Mesenchymal stem cell (in vitro differentiated cells and primary cell): Measurements from ENCODE around the gene ZDHHC21.
"Not testable (repeated sequence)": the region's sequence is repeated elsewhere in the genome, so short reads cannot be mapped to it uniquely, and the experiment has no call there.

Experiments
- DNase-seq: peaks from one replicate; pipeline ENCODE4 v3.0.0-alpha.2; 2013
- H2AFZ ChIP-seq: one replicate; pipeline ENCODE4 v1.6.1; 2013; ENCODE audit warnings: low read depth, mild to moderate bottlenecking, control low read depth, inconsistent platforms, low read length, moderate library complexity
- H2AK5ac ChIP-seq: 2 replicates; pipeline ENCODE4 v1.6.1; 2013; ENCODE audit warnings: low read length, moderate library complexity, mild to moderate bottlenecking, inconsistent platforms; ENCODE audit not compliant: severe bottlenecking
- H2BK120ac ChIP-seq: one replicate; pipeline ENCODE4 v1.6.1; 2013; ENCODE audit warnings: low read depth, mild to moderate bottlenecking, inconsistent platforms, low read length, moderate library complexity
- H2BK12ac ChIP-seq, 2 experiments: one replicate each; pipeline ENCODE4 v1.6.1; 2013; ENCODE audit warnings: inconsistent platforms in 2 of 2, low read length in 2 of 2, mild to moderate bottlenecking in 2 of 2, moderate library complexity in 2 of 2, control low read depth in 1 of 2
- H2BK15ac ChIP-seq: one replicate; pipeline ENCODE4 v1.6.1; 2013; ENCODE audit warnings: mild to moderate bottlenecking, low read depth, inconsistent platforms; ENCODE audit not compliant: poor library complexity, severe bottlenecking
- H2BK5ac ChIP-seq: 2 replicates; pipeline ENCODE4 v1.6.1; 2013; ENCODE audit warnings: low read depth, mild to moderate bottlenecking, low read length, control low read depth, inconsistent platforms; ENCODE audit not compliant: poor library complexity, severe bottlenecking
- H3K14ac ChIP-seq, 2 experiments: one replicate each; pipeline ENCODE4 v1.6.1; 2013; ENCODE audit warnings: inconsistent platforms in 2 of 2, low read length in 2 of 2, control low read depth in 1 of 2, mild to moderate bottlenecking in 1 of 2, moderate library complexity in 1 of 2
- H3K18ac ChIP-seq, 2 experiments: one replicate each; pipeline ENCODE4 v1.6.1; 2013; ENCODE audit warnings: inconsistent platforms in 2 of 2, low read length in 2 of 2, control low read depth in 1 of 2, low read depth in 1 of 2, mild to moderate bottlenecking in 1 of 2
- H3K23ac ChIP-seq, 2 experiments: one replicate each; pipeline ENCODE4 v1.6.1; 2013; ENCODE audit warnings: inconsistent platforms in 2 of 2, low read length in 2 of 2, mild to moderate bottlenecking in 2 of 2, moderate library complexity in 2 of 2, control low read depth in 1 of 2
- H3K27ac ChIP-seq: 2 replicates; pipeline ENCODE4 v1.5.1; 2013; ENCODE audit warnings: mild to moderate bottlenecking, moderate library complexity, low read length, control low read depth, inconsistent platforms; ENCODE audit not compliant: poor library complexity, severe bottlenecking
- H3K27me3 ChIP-seq, 2 experiments: 2 replicates each; pipeline versions ENCODE4 v1.6.1 to v1.7.0; 2013; ENCODE audit warnings: low read length in 2 of 2, mild to moderate bottlenecking in 2 of 2, moderate library complexity in 2 of 2, control low read depth in 1 of 2, inconsistent platforms in 1 of 2; ENCODE audit not compliant: control insufficient read depth in 1 of 2, insufficient read depth in 1 of 2
- H3K36me3 ChIP-seq, 2 experiments: 2 replicates each; pipeline versions ENCODE4 v1.6.1 to v1.7.0; 2013; ENCODE audit warnings: low read length in 2 of 2, control low read depth in 1 of 2, inconsistent platforms in 1 of 2, low read depth in 1 of 2, mild to moderate bottlenecking in 1 of 2; ENCODE audit not compliant: insufficient read depth in 2 of 2, control insufficient read depth in 1 of 2
- H3K4ac ChIP-seq, 2 experiments: one replicate each; pipeline ENCODE4 v1.6.1; 2013; ENCODE audit warnings: inconsistent platforms in 2 of 2, low read length in 2 of 2, mild to moderate bottlenecking in 2 of 2, moderate library complexity in 2 of 2, control low read depth in 1 of 2, low read depth in 1 of 2
- H3K4me1 ChIP-seq: 2 replicates; pipeline ENCODE4 v1.6.1; 2013; ENCODE audit warnings: low read depth, low read length, control low read depth; ENCODE audit not compliant: control insufficient read depth, insufficient read depth
- H3K4me2 ChIP-seq: 2 replicates; pipeline ENCODE4 v1.6.1; 2013; ENCODE audit warnings: low read length, mild to moderate bottlenecking, inconsistent platforms; ENCODE audit not compliant: poor library complexity, severe bottlenecking
- H3K4me3 ChIP-seq, 2 experiments: 2 replicates each; pipeline versions ENCODE4 v1.5.1 to v1.7.0; 2013; ENCODE audit warnings: low read length in 2 of 2, mild to moderate bottlenecking in 2 of 2, control low read depth in 1 of 2, low read depth in 1 of 2; ENCODE audit not compliant: insufficient read depth in 1 of 2
- H3K79me1 ChIP-seq: replicated peaks from 2 replicates; pipeline ENCODE4 v1.6.1; 2013; ENCODE audit warnings: mild to moderate bottlenecking, control low read depth, low read length, inconsistent platforms; ENCODE audit not compliant: poor library complexity, severe bottlenecking
- H3K9ac ChIP-seq: 2 replicates; pipeline ENCODE4 v1.7.0; 2013; ENCODE audit warnings: mild to moderate bottlenecking, low read length, moderate library complexity
- H3K9me3 ChIP-seq: 2 replicates; pipeline ENCODE4 v1.7.0; 2013; ENCODE audit warnings: mild to moderate bottlenecking, low read length; ENCODE audit not compliant: control insufficient read depth
- H4K8ac ChIP-seq: one replicate; pipeline ENCODE4 v1.6.1; 2013; ENCODE audit warnings: inconsistent platforms, mild to moderate bottlenecking, low read length, moderate library complexity
- H4K91ac ChIP-seq: one replicate; pipeline ENCODE4 v1.6.1; 2013; ENCODE audit warnings: mild to moderate bottlenecking, low read length, inconsistent platforms
- WGBS: methylation state at CpG from one replicate; pipeline ENCODE4 v1.1.7; 2013; ENCODE audit warnings: mixed read lengths; 5-methylcytosine and 5-hydroxymethylcytosine counted together

The ZDHHC21 gene

GRCh38 chr9:14671377-14671776 lies 21.9 kb downstream of the ZDHHC21 start:
- WGBS = 100% methylated on average over 2 of the region's 3 CpGs
- no peak overlapping the region for H3K4me2 ChIP-seq

GRCh38 chr9:14670718-14671117 lies 22.5 kb downstream of the ZDHHC21 start:
- no peak overlapping the region for H2BK5ac ChIP-seq
- no peak overlapping the region for H3K27ac ChIP-seq
- no peak overlapping the region for H2BK15ac ChIP-seq
- H4K8ac ChIP-seq = no peak overlapping the region
- no peak overlapping the region for H2AFZ ChIP-seq
- H3K23ac ChIP-seq = no peak overlapping the region
- no peaks in the 10 kb centered on the region for H3K27me3 ChIP-seq
- no peak overlapping the region for H3K14ac ChIP-seq
- H3K4me3 ChIP-seq = no peak overlapping the region
- H3K18ac ChIP-seq = no peak overlapping the region
- H2BK120ac ChIP-seq = no peak overlapping the region
- H4K91ac ChIP-seq = no peak overlapping the region
- H3K36me3 ChIP-seq = peaks cover 0 to 4% of the 10 kb centered on the region in 2 experiments
- no peaks in the 10 kb centered on the region for H3K4me1 ChIP-seq
- no CpG with 5 or more reads among the region's 1 CpG for WGBS
- H3K79me1 ChIP-seq = peaks cover 1% of the 10 kb centered on the region
- no peak overlapping the region for H3K4ac ChIP-seq
- no peaks in the 10 kb centered on the region for H3K9me3 ChIP-seq
- no peak for DNase-seq
- H3K4me2 ChIP-seq = no peak overlapping the region
- no peak overlapping the region for H2AK5ac ChIP-seq
- H2BK12ac ChIP-seq = no peak overlapping the region
- no peak overlapping the region for H3K9ac ChIP-seq

More at GRCh38 chr9:14671377-14671776, 21.9 kb downstream of the ZDHHC21 start:
- Histone ChIP-seq H3K27ac (no peak overlapping the region), H3K23ac (no peak overlapping the region), H3K36me3 (peaks cover 0 to 4% of the 10 kb centered on the region in 2 experiments), H3K9me3 (no peaks in the 10 kb centered on the region), H2AK5ac (no peak overlapping the region), H2BK5ac (no peak overlapping the region), H3K4me1 (no peaks in the 10 kb centered on the region), H2BK15ac (no peak overlapping the region), H3K18ac (no peak overlapping the region), H2BK12ac (no peak overlapping the region), H3K79me1 (peaks cover 1% of the 10 kb centered on the region), H4K8ac (no peak overlapping the region), H2AFZ (no peak overlapping the region), H3K14ac (no peak overlapping the region), H4K91ac (no peak overlapping the region), H3K27me3 (no peaks in the 10 kb centered on the region), H3K4me3 (no peak overlapping the region), H3K4ac (no peak overlapping the region), H2BK120ac (no peak overlapping the region), H3K9ac (no peak overlapping the region)
- DNase-seq = no peak

- H3K4me3 ChIP-seq = not testable (repeated sequence)
These were observed 29.2 kb downstream of the ZDHHC21 start for GRCh38 chr9:14664022-14664421.

GRCh38 chr9:14662060-14662453 lies 31.2 kb downstream of the ZDHHC21 start:
- no peak overlapping the region for H2AK5ac ChIP-seq
- H2BK120ac ChIP-seq = no peak overlapping the region
- H3K14ac ChIP-seq = no peak overlapping the region
- H4K91ac ChIP-seq = no peak overlapping the region
- H3K9me3 ChIP-seq = peaks cover 9% of the 10 kb centered on the region
- no peak overlapping the region for H3K4me2 ChIP-seq
- H3K4ac ChIP-seq = no peak overlapping the region
- no peak overlapping the region for H2AFZ ChIP-seq
- no peak overlapping the region for H3K23ac ChIP-seq
- H3K27ac ChIP-seq = no peak overlapping the region
- H3K18ac ChIP-seq = no peak overlapping the region
- no peak overlapping the region for H2BK15ac ChIP-seq
- peaks cover 0 to 20% of the 10 kb centered on the region in 2 experiments for H3K36me3 ChIP-seq
- DNase-seq = no peak
- no peaks in the 10 kb centered on the region for H3K79me1 ChIP-seq
- H2BK12ac ChIP-seq = no peak overlapping the region
- WGBS = 100% methylated on average over 2 of the region's 3 CpGs
- H3K9ac ChIP-seq = no peak overlapping the region
- H4K8ac ChIP-seq = no peak overlapping the region
- no peak overlapping the region for H2BK5ac ChIP-seq
- no peaks in the 10 kb centered on the region for H3K27me3 ChIP-seq
- H3K4me3 ChIP-seq = no peak overlapping the region
- H3K4me1 ChIP-seq = no peaks in the 10 kb centered on the region

More at GRCh38 chr9:14664022-14664421, 29.2 kb downstream of the ZDHHC21 start:
- not testable (repeated sequence) for H2BK12ac ChIP-seq, H3K36me3 ChIP-seq, H2AK5ac ChIP-seq, H2BK15ac ChIP-seq, H3K27ac ChIP-seq, H4K8ac ChIP-seq, H3K4ac ChIP-seq, H3K9ac ChIP-seq, H3K14ac ChIP-seq, H3K18ac ChIP-seq, H4K91ac ChIP-seq, H3K4me2 ChIP-seq, H3K79me1 ChIP-seq, H3K27me3 ChIP-seq, H2BK120ac ChIP-seq, H3K4me1 ChIP-seq, DNase-seq, H2AFZ ChIP-seq, H3K9me3 ChIP-seq, H3K23ac ChIP-seq, H2BK5ac ChIP-seq
- WGBS = 95% methylated on average over 6 of the region's 30 CpGs
